WI38 (cell line): ENCODE results near the gene CCDC63.

ENCODE experiments used
- H3K4me3 ChIP-seq: 2 replicates; pipeline ENCODE4 v1.5.1; 2011; ENCODE audit warnings: low read depth, mild to moderate bottlenecking, control low read depth, low read length
- TF ChIP-seq, protein P1 (sequence below): IDR thresholded peaks from 2 replicates; pipeline ENCODE4 v1.5.1; 2012; ENCODE audit warnings: low read depth, mild to moderate bottlenecking, control low read depth, low read length

CCDC63 gene

DNA sequence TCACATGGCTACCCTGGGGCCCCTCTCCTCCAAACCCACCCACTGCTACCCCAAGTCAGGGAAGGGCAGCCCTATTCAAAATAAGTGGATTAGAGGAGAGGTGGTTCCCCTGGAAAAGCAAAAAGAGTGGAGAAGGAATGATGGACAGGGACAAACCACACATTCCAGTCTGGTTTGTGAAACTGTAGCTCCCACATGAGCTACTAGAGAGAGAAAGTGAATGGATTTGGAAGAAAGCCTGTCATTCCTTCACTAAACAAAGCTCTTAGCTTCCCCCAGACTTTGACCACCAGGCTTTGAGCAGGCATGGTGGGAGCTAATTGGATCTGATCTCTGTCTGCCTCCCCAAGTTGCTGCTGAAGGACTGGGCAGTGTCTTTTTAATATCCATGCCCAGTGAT is 28.0 kb downstream of the CCDC63 start:
- TF ChIP-seq, protein P1, sequence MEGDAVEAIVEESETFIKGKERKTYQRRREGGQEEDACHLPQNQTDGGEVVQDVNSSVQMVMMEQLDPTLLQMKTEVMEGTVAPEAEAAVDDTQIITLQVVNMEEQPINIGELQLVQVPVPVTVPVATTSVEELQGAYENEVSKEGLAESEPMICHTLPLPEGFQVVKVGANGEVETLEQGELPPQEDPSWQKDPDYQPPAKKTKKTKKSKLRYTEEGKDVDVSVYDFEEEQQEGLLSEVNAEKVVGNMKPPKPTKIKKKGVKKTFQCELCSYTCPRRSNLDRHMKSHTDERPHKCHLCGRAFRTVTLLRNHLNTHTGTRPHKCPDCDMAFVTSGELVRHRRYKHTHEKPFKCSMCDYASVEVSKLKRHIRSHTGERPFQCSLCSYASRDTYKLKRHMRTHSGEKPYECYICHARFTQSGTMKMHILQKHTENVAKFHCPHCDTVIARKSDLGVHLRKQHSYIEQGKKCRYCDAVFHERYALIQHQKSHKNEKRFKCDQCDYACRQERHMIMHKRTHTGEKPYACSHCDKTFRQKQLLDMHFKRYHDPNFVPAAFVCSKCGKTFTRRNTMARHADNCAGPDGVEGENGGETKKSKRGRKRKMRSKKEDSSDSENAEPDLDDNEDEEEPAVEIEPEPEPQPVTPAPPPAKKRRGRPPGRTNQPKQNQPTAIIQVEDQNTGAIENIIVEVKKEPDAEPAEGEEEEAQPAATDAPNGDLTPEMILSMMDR: no peak
- no peak overlapping the region for H3K4me3 ChIP-seq

- H3K4me3 ChIP-seq: no peak overlapping the region
- TF ChIP-seq, protein P1: no peak
Measured at GRCh38 chr12:110880651-110881050, 33.9 kb downstream of the CCDC63 start.

DNA sequence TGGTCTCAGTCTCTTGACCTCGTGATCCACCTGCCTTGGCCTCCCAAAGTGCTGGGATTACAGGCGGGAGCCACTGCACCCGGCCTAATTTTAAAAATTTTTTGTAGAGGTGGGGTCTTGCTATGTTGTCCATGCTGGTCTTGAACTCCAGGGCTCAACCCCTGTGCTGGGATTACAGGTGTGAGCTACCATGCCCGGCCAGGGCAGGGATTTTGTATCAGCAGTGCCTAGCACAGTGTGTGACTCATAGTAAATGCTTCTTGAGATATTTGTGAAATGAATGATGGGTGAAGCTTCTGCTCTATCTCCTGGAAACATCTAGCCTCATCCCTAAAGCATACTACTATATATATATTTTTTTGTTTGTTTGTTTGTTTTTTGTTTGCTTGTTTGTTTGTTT is 36.5 kb downstream of the CCDC63 start:
- no peak overlapping the region for H3K4me3 ChIP-seq
- TF ChIP-seq, protein P1: no peak

DNA sequence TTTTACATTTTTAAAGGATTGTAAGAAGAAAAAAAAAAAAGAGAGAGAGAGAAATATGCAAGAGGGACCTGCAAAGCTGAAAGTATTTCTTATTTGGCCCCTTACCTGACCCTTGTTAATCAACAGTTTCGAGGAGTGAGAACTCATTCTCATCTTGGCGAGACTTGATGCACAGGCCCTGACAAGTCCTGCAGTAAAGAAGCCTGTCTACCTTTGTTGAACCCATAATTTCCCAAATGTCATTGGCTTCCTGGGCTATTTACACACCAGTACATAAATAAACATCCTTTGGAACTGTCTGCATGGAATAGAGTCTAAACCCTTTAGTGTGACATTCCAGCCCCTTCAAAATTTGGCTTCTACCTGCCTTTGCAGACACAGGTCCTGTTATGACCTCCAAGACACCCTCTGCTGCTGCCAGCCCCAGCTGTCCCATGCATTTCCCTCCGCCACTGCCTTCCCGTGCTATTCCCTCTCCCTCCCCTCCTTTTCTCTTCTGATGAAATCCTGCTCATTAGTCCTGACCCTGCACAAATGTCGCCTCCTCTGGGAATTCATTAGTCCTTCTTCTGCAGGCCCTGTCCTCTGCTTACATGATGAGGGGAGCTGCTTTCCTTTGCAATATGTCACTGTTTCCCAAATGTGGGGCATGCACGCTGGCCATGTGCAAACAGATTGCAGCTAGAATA is 38.5 kb downstream of the CCDC63 start:
- no peak overlapping the region for H3K4me3 ChIP-seq
- TF ChIP-seq, protein P1: no peak

DNA sequence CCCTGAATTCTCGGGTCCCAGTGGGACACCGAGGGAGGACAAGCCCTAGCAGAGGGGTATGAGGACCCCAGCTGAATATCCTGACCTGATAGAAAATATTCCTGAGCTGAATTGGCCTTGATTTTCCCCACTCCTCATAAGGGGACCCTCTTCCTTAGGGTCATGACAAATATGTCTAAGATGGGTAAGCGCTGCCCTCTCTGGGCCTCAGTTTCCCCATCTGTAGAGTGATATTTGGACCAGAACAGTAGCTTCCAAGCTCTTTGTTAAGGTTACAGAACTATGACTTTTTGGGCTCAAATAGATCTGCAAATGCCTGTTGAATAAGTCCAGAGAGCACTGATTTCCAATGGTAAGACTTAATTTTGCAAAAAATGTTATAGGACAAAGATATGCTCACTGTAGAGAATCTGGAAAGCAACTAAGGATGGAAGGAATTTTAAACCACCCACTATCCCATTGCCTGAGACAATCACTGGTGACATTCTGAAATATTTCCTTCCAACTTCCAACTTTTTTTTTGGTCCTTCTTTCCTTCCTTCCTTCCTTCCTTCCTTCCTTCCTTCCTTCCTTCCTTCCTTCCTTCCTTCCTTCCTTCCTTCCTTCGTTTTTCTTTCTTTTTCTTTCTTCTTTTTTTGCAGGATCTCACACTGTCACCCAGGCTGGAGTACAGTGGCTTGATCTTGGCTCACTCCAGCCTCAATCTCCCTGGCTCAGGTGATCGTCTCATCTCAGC is 41.6 kb downstream of the CCDC63 start:
- TF ChIP-seq, protein P1: no peak
- H3K4me3 ChIP-seq: no peak overlapping the region

DNA sequence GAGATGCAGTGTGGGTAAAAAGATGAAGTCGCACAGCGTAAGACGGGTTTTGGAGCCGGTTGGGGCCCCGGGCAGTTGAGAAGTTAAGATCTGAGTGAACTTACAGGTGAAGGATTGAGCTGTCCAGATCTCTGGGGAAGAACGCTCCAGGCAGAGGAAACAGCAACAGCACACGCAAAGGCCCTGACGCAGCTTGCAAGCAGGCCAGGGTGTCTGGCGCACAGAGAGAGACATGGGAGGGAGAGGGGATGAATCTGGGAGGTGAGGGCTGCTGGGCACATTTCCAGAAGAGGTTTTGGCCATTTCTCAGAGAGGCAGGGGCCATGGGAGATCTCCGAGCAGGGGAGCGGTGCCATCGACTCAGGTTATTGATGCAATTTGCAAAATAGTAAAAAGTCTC is 42.6 kb downstream of the CCDC63 start:
- TF ChIP-seq, protein P1: no peak
- no peak overlapping the region for H3K4me3 ChIP-seq

DNA sequence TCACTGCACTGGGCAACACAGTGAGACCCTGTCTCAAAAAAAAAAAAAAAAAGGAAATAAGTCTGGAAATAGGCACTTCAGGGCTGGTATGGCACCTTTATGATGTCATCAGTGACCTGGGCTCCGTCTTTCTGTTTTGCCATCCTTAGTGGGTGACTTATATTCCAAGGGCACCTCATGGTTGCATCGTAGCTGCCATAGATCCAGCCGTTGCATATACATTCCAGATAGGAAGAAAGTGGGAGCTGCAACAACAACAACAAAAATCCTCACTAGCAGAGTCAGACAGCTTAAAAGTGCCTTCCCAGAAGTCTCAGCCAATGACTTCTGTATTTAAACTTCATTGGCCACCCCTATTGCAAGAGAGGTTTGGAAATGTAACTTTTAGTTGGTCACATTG is 47.2 kb downstream of the CCDC63 start:
- TF ChIP-seq, protein P1: no peak
- H3K4me3 ChIP-seq: no peak overlapping the region
